ENCODE measurements around the gene ZMYND8. TPM values are rescaled to one million over a fixed set of nuclear protein-coding genes. Genes with fewer than 3 reads are reported as not detected.
A peak's percentile ranks its signal among the peaks of the same experiment; 100 is the strongest.
"Not testable (repeated sequence)": the region's sequence is repeated elsewhere in the genome, so short reads cannot be mapped to it uniquely, and the experiment has no call there.

Gene ZMYND8
- total RNA-seq, 6 experiments from 2014 or later = 27.8 to 38.3 (median 34.8) TPM

DNA sequence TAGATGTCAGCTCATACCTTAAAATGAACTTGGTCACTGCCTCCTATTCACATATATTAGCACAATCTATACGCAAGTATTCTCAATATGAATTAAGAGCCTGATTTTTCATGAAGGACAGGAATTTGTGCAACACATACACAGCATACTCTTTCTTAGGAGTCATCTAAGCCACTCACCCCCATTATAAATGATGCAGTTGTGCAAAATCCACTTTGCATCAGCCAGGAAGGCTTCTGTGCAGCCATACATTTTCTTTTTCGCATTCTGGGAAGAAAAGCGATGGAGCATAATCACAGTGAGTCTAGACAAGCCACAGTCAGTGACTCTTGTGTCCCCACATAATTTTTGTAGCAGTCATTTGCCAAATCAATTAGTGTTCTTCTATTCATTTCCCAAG is 66.5 kb downstream of the ZMYND8 start:
- TF ChIP-seq, protein P1, sequence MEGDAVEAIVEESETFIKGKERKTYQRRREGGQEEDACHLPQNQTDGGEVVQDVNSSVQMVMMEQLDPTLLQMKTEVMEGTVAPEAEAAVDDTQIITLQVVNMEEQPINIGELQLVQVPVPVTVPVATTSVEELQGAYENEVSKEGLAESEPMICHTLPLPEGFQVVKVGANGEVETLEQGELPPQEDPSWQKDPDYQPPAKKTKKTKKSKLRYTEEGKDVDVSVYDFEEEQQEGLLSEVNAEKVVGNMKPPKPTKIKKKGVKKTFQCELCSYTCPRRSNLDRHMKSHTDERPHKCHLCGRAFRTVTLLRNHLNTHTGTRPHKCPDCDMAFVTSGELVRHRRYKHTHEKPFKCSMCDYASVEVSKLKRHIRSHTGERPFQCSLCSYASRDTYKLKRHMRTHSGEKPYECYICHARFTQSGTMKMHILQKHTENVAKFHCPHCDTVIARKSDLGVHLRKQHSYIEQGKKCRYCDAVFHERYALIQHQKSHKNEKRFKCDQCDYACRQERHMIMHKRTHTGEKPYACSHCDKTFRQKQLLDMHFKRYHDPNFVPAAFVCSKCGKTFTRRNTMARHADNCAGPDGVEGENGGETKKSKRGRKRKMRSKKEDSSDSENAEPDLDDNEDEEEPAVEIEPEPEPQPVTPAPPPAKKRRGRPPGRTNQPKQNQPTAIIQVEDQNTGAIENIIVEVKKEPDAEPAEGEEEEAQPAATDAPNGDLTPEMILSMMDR (IDR thresholded peaks at IDR 0.05) = no peak
- peaks cover 71% of the 10 kb centered on the region for H3K36me3 Mint-ChIP-seq (ENCODE audit: low read depth)
- H3K9me3 Mint-ChIP-seq = no peaks in the 10 kb centered on the region
- peak overlapping the region; percentile 12; the same call in 1 of the 2 replicates for H3K27ac Mint-ChIP-seq
- H3K4me1 Mint-ChIP-seq (ENCODE audit: low read depth) = peaks cover 19% of the 10 kb centered on the region
- H3K4me3 Mint-ChIP-seq = no peak overlapping the region
- no peak for DNase-seq
- no peaks in the 10 kb centered on the region; the same call in 1 of the 2 replicates for H3K27me3 Mint-ChIP-seq (ENCODE audit: insufficient read depth)

DNA sequence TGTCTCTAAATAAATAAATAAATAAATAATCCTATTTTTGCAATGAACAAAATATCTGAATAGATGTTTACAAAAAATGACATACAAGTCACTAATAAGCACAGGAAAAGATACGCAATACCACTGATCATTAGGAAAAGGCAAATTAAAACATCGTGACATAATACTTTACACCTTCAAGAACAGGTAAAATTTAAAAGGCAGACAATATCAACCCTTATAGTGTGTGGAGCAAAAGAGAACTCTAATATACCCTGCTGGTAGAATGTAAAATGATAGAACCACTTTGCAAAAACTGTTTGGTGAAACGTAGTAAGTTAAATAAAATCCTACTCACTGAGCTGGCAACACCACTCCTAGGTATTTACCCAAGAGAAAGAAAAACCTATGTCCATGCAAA is 67.4 kb downstream of the ZMYND8 start:
- no peak for DNase-seq
- TF ChIP-seq, protein P1 (IDR thresholded peaks at IDR 0.05) = no peak
- H3K4me3 Mint-ChIP-seq = no peak overlapping the region
- H3K36me3 Mint-ChIP-seq (ENCODE audit: low read depth) = peaks cover 71% of the 10 kb centered on the region
- H3K27ac Mint-ChIP-seq = no peak overlapping the region
- H3K9me3 Mint-ChIP-seq = no peaks in the 10 kb centered on the region
- H3K27me3 Mint-ChIP-seq (ENCODE audit: insufficient read depth) = no peaks in the 10 kb centered on the region; the same call in 1 of the 2 replicates
- peaks cover 19% of the 10 kb centered on the region for H3K4me1 Mint-ChIP-seq (ENCODE audit: low read depth)

DNA sequence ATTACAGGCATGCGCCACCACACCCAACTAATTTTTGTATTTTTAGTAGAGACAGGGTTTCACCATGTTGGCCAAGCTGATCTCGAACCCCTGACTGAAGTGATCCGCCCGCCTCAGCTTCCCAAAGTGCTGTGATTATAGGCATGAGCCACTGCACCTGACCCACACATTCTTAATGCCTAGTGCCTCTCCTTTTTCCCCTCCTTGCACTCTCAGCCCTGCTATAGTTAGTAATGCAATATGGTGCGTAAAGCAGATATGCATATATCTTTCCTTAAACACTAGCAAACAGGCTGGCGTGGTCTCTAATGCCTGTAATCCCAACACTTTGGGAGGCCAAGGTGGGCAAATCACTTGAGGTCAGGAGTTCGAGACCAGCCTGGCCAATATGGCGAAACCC is 68.0 kb downstream of the ZMYND8 start:
- H3K27me3 Mint-ChIP-seq (ENCODE audit: insufficient read depth); H3K27ac Mint-ChIP-seq; DNase-seq; H3K4me3 Mint-ChIP-seq; H3K9me3 Mint-ChIP-seq: not testable (repeated sequence)
- H3K4me1 Mint-ChIP-seq (ENCODE audit: low read depth) = peaks cover 19% of the 10 kb centered on the region
- peaks cover 71% of the 10 kb centered on the region for H3K36me3 Mint-ChIP-seq (ENCODE audit: low read depth)

DNA sequence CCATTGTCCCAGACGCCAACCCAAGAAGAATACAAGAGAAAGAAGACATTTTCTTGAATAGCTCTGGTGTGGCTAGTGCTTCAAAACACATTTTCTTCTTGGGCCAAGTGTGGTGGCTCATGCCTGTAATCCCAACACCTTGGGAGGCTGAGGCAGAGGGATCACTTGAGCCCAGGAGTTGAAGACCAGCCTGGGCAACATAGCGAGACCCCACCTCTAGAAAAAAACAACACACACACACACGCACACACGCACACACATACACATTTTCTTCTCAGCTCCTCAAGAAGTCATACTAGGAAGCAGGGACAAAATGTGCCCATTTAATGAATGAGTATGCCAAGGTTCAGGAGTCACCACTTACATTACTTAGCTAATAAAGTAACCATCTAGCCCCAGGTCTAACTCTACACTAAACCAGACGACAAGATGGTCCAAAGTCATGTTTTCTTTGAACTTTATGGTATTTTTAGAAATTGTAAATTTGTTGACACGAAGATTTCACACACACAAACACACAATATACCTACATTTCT is 68.8 kb downstream of the ZMYND8 start:
- DNase-seq = no peak
- no peak overlapping the region for H3K27ac Mint-ChIP-seq
- H3K4me3 Mint-ChIP-seq = no peak overlapping the region
- peaks cover 19% of the 10 kb centered on the region for H3K4me1 Mint-ChIP-seq (ENCODE audit: low read depth)
- TF ChIP-seq, protein P1 (IDR thresholded peaks at IDR 0.05) = no peak
- peaks cover 70% of the 10 kb centered on the region for H3K36me3 Mint-ChIP-seq (ENCODE audit: low read depth)
- H3K27me3 Mint-ChIP-seq (ENCODE audit: insufficient read depth) = no peaks in the 10 kb centered on the region; the same call in 1 of the 2 replicates
- H3K9me3 Mint-ChIP-seq = no peaks in the 10 kb centered on the region

DNA sequence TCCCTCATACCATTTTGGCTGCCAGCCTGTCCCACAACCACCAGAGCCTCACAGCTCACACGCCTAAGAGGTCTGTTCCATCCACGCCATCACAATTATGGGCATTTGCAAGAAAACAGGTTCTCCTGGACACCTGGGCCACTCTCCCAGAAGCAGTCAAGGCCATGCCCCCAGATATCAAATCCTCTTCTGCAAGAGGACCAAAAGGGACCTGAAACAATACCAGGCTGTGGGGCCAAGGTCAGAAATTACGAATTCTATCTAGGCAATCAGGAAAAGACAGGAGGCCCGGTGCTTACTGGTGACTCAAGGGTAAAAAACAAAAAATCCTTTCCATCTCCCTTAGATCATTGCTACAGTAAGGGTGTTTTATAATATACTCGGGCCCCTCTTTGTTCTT is 69.8 kb downstream of the ZMYND8 start:
- Mint-ChIP-seq H3K4me3 (no peak overlapping the region), H3K27ac (no peak overlapping the region), H3K27me3 (ENCODE audit: insufficient read depth) (no peaks in the 10 kb centered on the region; the same call in 1 of the 2 replicates), H3K4me1 (ENCODE audit: low read depth) (peaks cover 19% of the 10 kb centered on the region), H3K9me3 (no peaks in the 10 kb centered on the region), H3K36me3 (ENCODE audit: low read depth) (peaks cover 72% of the 10 kb centered on the region)
- TF ChIP-seq, protein P1 (IDR thresholded peaks at IDR 0.05) = no peak
- DNase-seq = no peak

DNA sequence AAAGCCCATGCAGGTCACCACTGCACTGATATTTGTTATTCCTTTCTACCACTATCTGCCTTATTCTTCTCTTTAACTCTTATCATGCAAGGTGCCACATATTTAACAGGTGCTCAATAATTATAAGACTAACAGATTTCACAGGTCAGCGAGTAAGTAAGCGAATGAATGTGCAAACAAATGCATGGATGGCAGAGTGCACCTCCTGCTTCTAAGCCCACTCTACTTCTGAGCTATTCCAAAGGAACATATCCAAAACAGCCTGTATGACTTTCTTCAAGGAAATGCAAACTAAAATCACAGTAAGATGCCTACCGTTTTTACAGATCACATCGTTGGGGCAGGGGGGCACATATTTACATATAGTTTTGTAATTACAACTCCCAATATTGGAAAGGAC is 71.3 kb downstream of the ZMYND8 start:
- Mint-ChIP-seq H3K9me3 (no peaks in the 10 kb centered on the region), H3K4me3 (no peak overlapping the region), H3K27ac (no peak overlapping the region), H3K4me1 (ENCODE audit: low read depth) (peaks cover 19% of the 10 kb centered on the region), H3K36me3 (ENCODE audit: low read depth) (peaks cover 75% of the 10 kb centered on the region), H3K27me3 (ENCODE audit: insufficient read depth) (no peaks in the 10 kb centered on the region; the same call in 1 of the 2 replicates)
- DNase-seq = no peak
- TF ChIP-seq, protein P1 (IDR thresholded peaks at IDR 0.05) = no peak
